OCI-LY3 (cell line): ENCODE data around the gene CLCN2.

Source experiments
- EZH2phosphoT487 ChIP-seq: fragments of 200-600 bp; shearing (Covaris generic); IDR thresholded peaks from 2 replicates; pipeline ENCODE4 v1.6.1; 2018; ENCODE audit warnings: antibody characterized with exemption, mixed run types, low read depth
- TF ChIP-seq, protein P1 (sequence below): fragments of 200-600, 300-600 bp; sonication (generic); IDR thresholded peaks from 2 replicates; pipeline ENCODE4 v1.5.1; 2014; ENCODE audit warnings: antibody characterized with exemption, low read length, low read depth

GRCh38 chr3:184339001-184339400, 22.4 kb downstream of the CLCN2 start:
- TF ChIP-seq, protein P1, sequence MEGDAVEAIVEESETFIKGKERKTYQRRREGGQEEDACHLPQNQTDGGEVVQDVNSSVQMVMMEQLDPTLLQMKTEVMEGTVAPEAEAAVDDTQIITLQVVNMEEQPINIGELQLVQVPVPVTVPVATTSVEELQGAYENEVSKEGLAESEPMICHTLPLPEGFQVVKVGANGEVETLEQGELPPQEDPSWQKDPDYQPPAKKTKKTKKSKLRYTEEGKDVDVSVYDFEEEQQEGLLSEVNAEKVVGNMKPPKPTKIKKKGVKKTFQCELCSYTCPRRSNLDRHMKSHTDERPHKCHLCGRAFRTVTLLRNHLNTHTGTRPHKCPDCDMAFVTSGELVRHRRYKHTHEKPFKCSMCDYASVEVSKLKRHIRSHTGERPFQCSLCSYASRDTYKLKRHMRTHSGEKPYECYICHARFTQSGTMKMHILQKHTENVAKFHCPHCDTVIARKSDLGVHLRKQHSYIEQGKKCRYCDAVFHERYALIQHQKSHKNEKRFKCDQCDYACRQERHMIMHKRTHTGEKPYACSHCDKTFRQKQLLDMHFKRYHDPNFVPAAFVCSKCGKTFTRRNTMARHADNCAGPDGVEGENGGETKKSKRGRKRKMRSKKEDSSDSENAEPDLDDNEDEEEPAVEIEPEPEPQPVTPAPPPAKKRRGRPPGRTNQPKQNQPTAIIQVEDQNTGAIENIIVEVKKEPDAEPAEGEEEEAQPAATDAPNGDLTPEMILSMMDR = no peak
- TF ChIP-seq EZH2phosphoT487 = no peak
